HepG2 (cell line): ENCODE data around the gene ECSCR. TPM values are rescaled to one million over a fixed set of nuclear protein-coding genes. Genes with fewer than 3 reads are reported as not detected.

Source experiments
- BCL3 ChIP-seq: sonication (generic); formaldehyde crosslinking; IDR thresholded peaks from 2 replicates; pipeline ENCODE4 v1.5.1; 2020; ENCODE audit warnings: mild to moderate bottlenecking, missing genetic modification reagents, moderate library complexity
- CEBPZ ChIP-seq: IDR thresholded peaks from 2 replicates; pipeline ENCODE4 v1.6.1; 2012; ENCODE audit warnings: low read length, improper control_type of control experiment
- E2F1 ChIP-seq: sonication (generic); formaldehyde crosslinking; IDR thresholded peaks from 2 replicates; pipeline ENCODE4 v1.5.0; 2020; ENCODE audit warnings: missing genetic modification reagents
- FLYWCH1 ChIP-seq: sonication (generic); formaldehyde crosslinking; IDR thresholded peaks from 2 replicates; pipeline ENCODE4 v1.8.1; 2023; ENCODE audit warnings: mild to moderate bottlenecking, missing genetic modification reagents
- KDM5B ChIP-seq: sonication (generic); formaldehyde crosslinking; IDR thresholded peaks from 2 replicates; pipeline ENCODE4 v1.4.0; 2020; ENCODE audit warnings: missing genetic modification reagents, mild to moderate bottlenecking, borderline replicate concordance
- PAF1 ChIP-seq: IDR thresholded peaks from 2 replicates; pipeline ENCODE4 v1.6.1; 2016; ENCODE audit warnings: missing genetic modification reagents, missing compliant biosample characterization
- PAXIP1 ChIP-seq: sonication (generic); formaldehyde crosslinking; conservative IDR thresholded peaks from 2 replicates; pipeline ENCODE4 v1.4.0; 2020; ENCODE audit warnings: mild to moderate bottlenecking, missing genetic modification reagents, moderate library complexity
- ZBTB33 ChIP-seq: sonication (generic); formaldehyde crosslinking; IDR thresholded peaks from 2 replicates; pipeline ENCODE4 v1.4.0; 2020; ENCODE audit warnings: missing genetic modification reagents
- ZNF12 ChIP-seq: sonication (generic); formaldehyde crosslinking; IDR thresholded peaks from 2 replicates; pipeline ENCODE4 v1.5.0; 2020; ENCODE audit warnings: missing genetic modification reagents
- ZNF121 ChIP-seq: sonication (generic); formaldehyde crosslinking; IDR thresholded peaks from 2 replicates; pipeline ENCODE4 v1.5.0; 2020; ENCODE audit warnings: mild to moderate bottlenecking, missing genetic modification reagents
- ZNF329 ChIP-seq: sonication (generic); formaldehyde crosslinking; IDR thresholded peaks from 2 replicates; pipeline ENCODE4 v1.9.0; 2021; ENCODE audit warnings: low read depth, mild to moderate bottlenecking, missing genetic modification reagents
- ZNF335 ChIP-seq: sonication (generic); formaldehyde crosslinking; IDR thresholded peaks from 2 replicates; pipeline ENCODE4 v1.4.0; 2020; ENCODE audit warnings: missing genetic modification reagents
- ZNF574 ChIP-seq: sonication (generic); formaldehyde crosslinking; IDR thresholded peaks from 2 replicates; pipeline ENCODE4 v1.4.0; 2020; ENCODE audit warnings: missing genetic modification reagents
- ZNF660 ChIP-seq: sonication (generic); formaldehyde crosslinking; IDR thresholded peaks from 2 replicates; pipeline ENCODE4 v1.5.1; 2020; ENCODE audit warnings: mild to moderate bottlenecking, low read depth, missing genetic modification reagents, borderline replicate concordance
- polyA plus RNA-seq, 8 experiments: library from polyadenylated mRNA; depleted of rRNA in 3 of 8; stranded (reverse) in 7 of 8; unstranded in 1 of 8; fragments of >200 nt; fragmentation: Illumina TruSeq in 4 of 8; extraction: Trizol in 4 of 8; gene quantifications; 2 replicates each; pipeline versions ENCODE4 v1.2.1 to v1.2.3, GENCODE V29; 2011 to 2016; ENCODE audit warnings: low read depth in 4 of 8, missing spikeins in 1 of 8, mixed read lengths in 1 of 8; ENCODE audit not compliant: insufficient read depth in 1 of 8
- total RNA-seq, 5 experiments: library from RNA; depleted of rRNA; stranded (reverse); fragments of >200 nt; fragmentation: Illumina TruSeq; extraction: Trizol; gene quantifications; 2 replicates each; pipeline ENCODE4 v1.2.3, GENCODE V29; 2016; ENCODE audit warnings: low read depth in 1 of 5

Gene ECSCR
- total and polyA plus RNA-seq, 2 of the 13 experiments (the other 11 are each of a cell fraction or from before 2014, with no cell fraction given), result 0.18 TPM; not detected in 1

- TF ChIP-seq ZBTB33, result no peak
- TF ChIP-seq ZNF574 (CRISPR knock-in tag), result no peak; the same call in 1 of the 2 replicates
- peak; percentile 45 for TF ChIP-seq PAXIP1 (CRISPR knock-in tag)
- TF ChIP-seq KDM5B, result peak; percentile 41; the same call in 1 of the 2 replicates
- TF ChIP-seq ZNF660 (CRISPR knock-in tag), result no peak
- peak; percentile 61; the same call in 1 of the 2 replicates for TF ChIP-seq BCL3 (CRISPR knock-in tag)
- TF ChIP-seq CEBPZ, result no peak
- no peak for TF ChIP-seq FLYWCH1 (CRISPR knock-in tag)
- no peak for TF ChIP-seq PAF1 (CRISPR knock-in tag)
- TF ChIP-seq ZNF121 (CRISPR knock-in tag), result no peak
- TF ChIP-seq ZNF329 (CRISPR knock-in tag), result no peak
- no peak for TF ChIP-seq E2F1 (CRISPR knock-in tag)
- peak; percentile 37; the same call in 1 of the 2 replicates for TF ChIP-seq ZNF335 (CRISPR knock-in tag)
- no peak for TF ChIP-seq ZNF12
These were observed 58.6 kb downstream of the ECSCR start, which contains the start of gene SPATA24 (continued) for GRCh38 chr5:139403787-139404483.
